Astrocyte (in vitro differentiated cells and primary cell): Measurements from ENCODE around the gene S100A1. TPM values are rescaled to one million over a fixed set of nuclear protein-coding genes. Genes with fewer than 3 reads are reported as not detected.

Experiments used
- DNase-seq: peaks from one replicate; pipeline ENCODE4 v3.0.0-alpha.2; 2010; ENCODE audit warnings: low read depth
- FAIRE-seq: peaks from 2 replicates; lab custom pipeline; 2011; peaks lifted over from hg19 to GRCh38; lab: Jason Lieb, UNC
- H2AFZ ChIP-seq: 2 replicates; pipeline ENCODE4 v1.6.0; 2012; ENCODE audit warnings: low read depth, low read length, inconsistent platforms
- H3K27ac ChIP-seq: 2 replicates; pipeline ENCODE4 v1.5.1; 2011; ENCODE audit warnings: low read depth, low read length, inconsistent platforms
- H3K27me3 ChIP-seq: 2 replicates; pipeline ENCODE4 v1.6.0; 2011; ENCODE audit warnings: low read length, inconsistent platforms; ENCODE audit not compliant: insufficient read depth
- H3K36me3 ChIP-seq: 2 replicates; pipeline ENCODE4 v1.5.1; 2011; ENCODE audit warnings: low read length, inconsistent platforms; ENCODE audit not compliant: insufficient read depth
- H3K4me1 ChIP-seq: 2 replicates; pipeline ENCODE4 v1.5.1; 2011; ENCODE audit warnings: low read length, inconsistent platforms; ENCODE audit not compliant: insufficient read depth
- H3K4me2 ChIP-seq: 2 replicates; pipeline ENCODE4 v1.6.0; 2012; ENCODE audit warnings: low read length, inconsistent platforms
- H3K4me3 ChIP-seq: 2 replicates; pipeline ENCODE4 v1.5.1; 2011; ENCODE audit warnings: low read depth, mild to moderate bottlenecking, low read length, inconsistent platforms; ENCODE audit not compliant: insufficient read depth
- H3K79me2 ChIP-seq: 2 replicates; pipeline ENCODE4 v1.6.0; 2012; ENCODE audit warnings: mild to moderate bottlenecking, low read length, inconsistent platforms; ENCODE audit not compliant: insufficient read depth
- H3K9ac ChIP-seq: 2 replicates; pipeline ENCODE4 v1.6.0; 2012; ENCODE audit warnings: mild to moderate bottlenecking, low read length, inconsistent platforms
- H3K9me3 ChIP-seq: 2 replicates; pipeline ENCODE4 v1.5.1; 2012; ENCODE audit warnings: low read depth, mild to moderate bottlenecking, low read length, inconsistent platforms; ENCODE audit not compliant: insufficient read depth
- H4K20me1 ChIP-seq: 2 replicates; pipeline ENCODE4 v1.6.0; 2012; ENCODE audit warnings: low read length, inconsistent platforms; ENCODE audit not compliant: insufficient read depth
- H3K27ac Mint-ChIP-seq: one replicate; pipeline ENCODE4 v1.8.0; 2021; ENCODE audit warnings: mild to moderate bottlenecking, mixed read lengths; ENCODE audit not compliant: unreplicated experiment
- H3K27me3 Mint-ChIP-seq: one replicate; pipeline ENCODE4 v1.8.0; 2021; ENCODE audit warnings: low read depth, mixed read lengths; ENCODE audit not compliant: unreplicated experiment
- H3K36me3 Mint-ChIP-seq: one replicate; pipeline ENCODE4 v1.8.0; 2021; ENCODE audit warnings: low read depth, mixed read lengths; ENCODE audit not compliant: unreplicated experiment
- H3K4me1 Mint-ChIP-seq: one replicate; pipeline ENCODE4 v1.8.0; 2021; ENCODE audit warnings: low read depth, mixed read lengths; ENCODE audit not compliant: unreplicated experiment
- H3K4me3 Mint-ChIP-seq: one replicate; pipeline ENCODE4 v1.8.0; 2021; ENCODE audit warnings: mild to moderate bottlenecking, moderate library complexity, mixed read lengths; ENCODE audit not compliant: unreplicated experiment
- H3K9me3 Mint-ChIP-seq: one replicate; pipeline ENCODE4 v1.8.0; 2021; ENCODE audit warnings: mild to moderate bottlenecking, mixed read lengths; ENCODE audit not compliant: unreplicated experiment
- CTCF ChIP-seq: IDR thresholded peaks from 2 replicates; pipeline ENCODE4 v1.5.1; 2011; ENCODE audit warnings: low read depth, mild to moderate bottlenecking, inconsistent platforms, low read length, moderate library complexity; ENCODE audit not compliant: insufficient read depth
- EZH2 ChIP-seq: IDR thresholded peaks from 2 replicates; pipeline ENCODE4 v1.6.1; 2012; ENCODE audit warnings: mild to moderate bottlenecking, low read length, inconsistent platforms; ENCODE audit not compliant: insufficient read depth
- total RNA-seq: library from RNA; stranded (reverse); gene quantifications from 2 replicates; pipeline ENCODE4 v1.2.1, GENCODE V29; 2021

Gene S100A1
- total RNA-seq, 1 donor from 2014 or later: 1.7 TPM

- H3K9me3 ChIP-seq: no peaks in the 10 kb centered on the region
- H3K9me3 Mint-ChIP-seq: no peaks in the 10 kb centered on the region
- FAIRE-seq: no peak
- peak within 1 kb of the TSS; percentile 26 for H2AFZ ChIP-seq
- peaks cover 44% of the 10 kb centered on the region for H3K4me1 ChIP-seq
- DNase-seq: peak; percentile 57
- H3K79me2 ChIP-seq: peaks cover 56% of the 10 kb centered on the region
- H3K27ac ChIP-seq: peak within 1 kb of the TSS; percentile 89
- peak within 1 kb of the TSS; percentile 63 for H3K4me3 Mint-ChIP-seq
- peaks cover 20% of the 10 kb centered on the region for H3K4me1 Mint-ChIP-seq
- H3K27me3 Mint-ChIP-seq: no peaks in the 10 kb centered on the region
- peaks cover under 1% of the 10 kb centered on the region for H3K36me3 ChIP-seq
- H3K9ac ChIP-seq: peak within 1 kb of the TSS; percentile 98
- TF ChIP-seq CTCF (no peak), EZH2 (no peak)
- peak within 1 kb of the TSS; percentile 87 for H3K4me2 ChIP-seq
- H3K27ac Mint-ChIP-seq: peak within 1 kb of the TSS; percentile 66
- peaks cover 6% of the 10 kb centered on the region for H3K36me3 Mint-ChIP-seq
- no peaks in the 10 kb centered on the region for H3K27me3 ChIP-seq
- H4K20me1 ChIP-seq: peaks cover 7% of the 10 kb centered on the region
- H3K4me3 ChIP-seq: peak within 1 kb of the TSS; percentile 93
These were observed 15.4 kb upstream of the S100A1 start, which contains the start of gene S100A16 for GRCh38 chr1:153612755-153613331. S100A16 (minus strand) TSS chr1:153613137; CDS start chr1:153608151, 4,986 bp downstream.

- H3K4me3 ChIP-seq: no peak overlapping the region
- H3K4me1 ChIP-seq: peaks cover 38% of the 10 kb centered on the region
- no peaks in the 10 kb centered on the region for H3K36me3 ChIP-seq
- no peaks in the 10 kb centered on the region for H3K27me3 Mint-ChIP-seq
- FAIRE-seq: no peak
- no peak for TF ChIP-seq CTCF
- no peak for TF ChIP-seq EZH2
- H3K27ac ChIP-seq: peak overlapping the region; percentile 89
- peaks cover 7% of the 10 kb centered on the region for H4K20me1 ChIP-seq
- peaks cover 4% of the 10 kb centered on the region for H3K36me3 Mint-ChIP-seq
- DNase-seq: no peak
- peaks cover 51% of the 10 kb centered on the region for H3K79me2 ChIP-seq
- no peaks in the 10 kb centered on the region for H3K9me3 ChIP-seq
- peak overlapping the region; percentile 98 for H3K9ac ChIP-seq
- no peak overlapping the region for H3K27ac Mint-ChIP-seq
- no peaks in the 10 kb centered on the region for H3K27me3 ChIP-seq
- H3K4me2 ChIP-seq: peak overlapping the region; percentile 87
- H3K4me3 Mint-ChIP-seq: no peak overlapping the region
- H2AFZ ChIP-seq: no peak overlapping the region
- no peaks in the 10 kb centered on the region for H3K9me3 Mint-ChIP-seq
- H3K4me1 Mint-ChIP-seq: peaks cover 20% of the 10 kb centered on the region
These were observed 14.8 kb upstream of the S100A1 start for GRCh38 chr1:153613406-153613805.
